Measurements from ENCODE around the gene PTPRZ1. TPM values are rescaled to one million over a fixed set of nuclear protein-coding genes. Genes with fewer than 3 reads are reported as not detected.

Gene PTPRZ1
- total and polyA plus RNA-seq, 2 of the 13 experiments (the other 11 are each of a cell fraction or from before 2014, with no cell fraction given): not detected

DNA sequence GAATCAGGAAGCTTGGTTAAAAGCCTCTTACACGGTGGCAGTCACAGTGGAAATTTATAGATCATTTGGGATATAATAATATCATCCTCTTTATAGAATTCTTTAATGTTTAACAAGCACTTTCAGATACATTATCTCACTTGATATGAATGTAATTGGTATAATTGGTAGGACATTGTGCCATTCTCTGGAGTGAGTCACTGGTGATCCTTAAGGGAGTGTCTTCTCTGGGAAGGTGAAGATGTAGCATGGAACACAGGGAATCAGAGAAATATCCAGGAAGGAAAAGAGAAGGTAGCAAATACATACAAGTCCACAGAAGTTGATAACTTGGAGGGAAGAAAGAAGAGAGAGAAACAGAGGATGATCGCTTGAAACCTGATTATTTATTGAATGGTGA is 9.8 kb downstream of the PTPRZ1 start:
- no peak overlapping the region for H3K9ac ChIP-seq (ENCODE audit: insufficient read depth, low read depth, low read length)
- FAIRE-seq (no peak), ATAC-seq (no peak), DNase-seq (ENCODE audit: low spot score) (no peak)
- no peaks in the 10 kb centered on the region for H3K36me3 ChIP-seq (replicated peaks in 1 of 2; ENCODE audit: control insufficient read depth in 1 of 2, insufficient read depth in 2 of 2, low read length in 2 of 2)
- H3K9me3 ChIP-seq (ENCODE audit: low read length): no peaks in the 10 kb centered on the region
- H3K27ac ChIP-seq (ENCODE audit: extremely low read length, insufficient read depth, low read length): no peak overlapping the region
- WGBS (ENCODE audit: low lambda C conversion rate): 3% methylated on average over 2 of the region's 2 CpGs
- no peaks in the 10 kb centered on the region for H3K79me2 ChIP-seq (ENCODE audit: insufficient read depth, low read length)
- no peak overlapping the region for H3K4me2 ChIP-seq (ENCODE audit: low read depth, low read length)
- no TSS peak for BruUV-seq (replicated peaks)
- H2AFZ ChIP-seq (ENCODE audit: low read length): no peak overlapping the region
- in situ Hi-C loops (cut with HindIII; ENCODE audit: extremely low pct_ligation_motif_present, low pct_unique_long_range_greater_than_20kb): no loop called here
- no peak overlapping the region for H3K4me3 ChIP-seq (replicated peaks in 1 of 3; ENCODE audit: insufficient read depth in 1 of 3, low read depth in 2 of 3, low read length in 3 of 3)
- 0 out of 5 replicates have a peak, but pooled peaks cover 0 to 6% of the 10 kb centered on the region in 2 experiments for H3K27me3 ChIP-seq (ENCODE audit: control insufficient read depth in 1 of 2, insufficient read depth in 2 of 2, low read length in 2 of 2)
- no peaks in the 10 kb centered on the region for H4K20me1 ChIP-seq (ENCODE audit: insufficient read depth, low read length)
- intact Hi-C loops (cut with micrococcal nuclease; ENCODE audit: unreplicated experiment): no loop called here
- ChIA-PET CTCF (ENCODE audit: low intra/inter-chr PET ratio, low total read pairs) (no interaction called here), POLR2A (no interaction called here)
- no peaks in the 10 kb centered on the region for H3K4me1 ChIP-seq (ENCODE audit: insufficient read depth, low read length)
- TF ChIP-seq SATB2 (CRISPR knock-in tag; IDR thresholded peaks at IDR 0.05) (no peak), LRRFIP1 (CRISPR knock-in tag; conservative IDR thresholded peaks at IDR 0.05) (no peak), DZIP1 (CRISPR knock-in tag; IDR thresholded peaks at IDR 0.05) (no peak), ZNF510 (CRISPR knock-in tag; IDR thresholded peaks at IDR 0.05; ENCODE audit: low read depth) (no peak), RAD51 (IDR thresholded peaks at IDR 0.05; ENCODE audit: borderline replicate concordance) (no peak), ZNF556 (CRISPR knock-in tag; IDR thresholded peaks at IDR 0.05; ENCODE audit: borderline replicate concordance) (no peak), SMC3 (IDR thresholded peaks at IDR 0.05; ENCODE audit: low read length) (no peak), SSRP1 (CRISPR knock-in tag; IDR thresholded peaks at IDR 0.05) (no peak), ZNF276 (CRISPR knock-in tag; IDR thresholded peaks at IDR 0.05; ENCODE audit: low read depth) (no peak)
- TF ChIP-seq, protein P1, sequence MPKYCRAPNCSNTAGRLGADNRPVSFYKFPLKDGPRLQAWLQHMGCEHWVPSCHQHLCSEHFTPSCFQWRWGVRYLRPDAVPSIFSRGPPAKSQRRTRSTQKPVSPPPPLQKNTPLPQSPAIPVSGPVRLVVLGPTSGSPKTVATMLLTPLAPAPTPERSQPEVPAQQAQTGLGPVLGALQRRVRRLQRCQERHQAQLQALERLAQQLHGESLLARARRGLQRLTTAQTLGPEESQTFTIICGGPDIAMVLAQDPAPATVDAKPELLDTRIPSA (CRISPR knock-in tag; IDR thresholded peaks at IDR 0.05; ENCODE audit: borderline replicate concordance): no peak
- TF ChIP-seq, protein P2, sequence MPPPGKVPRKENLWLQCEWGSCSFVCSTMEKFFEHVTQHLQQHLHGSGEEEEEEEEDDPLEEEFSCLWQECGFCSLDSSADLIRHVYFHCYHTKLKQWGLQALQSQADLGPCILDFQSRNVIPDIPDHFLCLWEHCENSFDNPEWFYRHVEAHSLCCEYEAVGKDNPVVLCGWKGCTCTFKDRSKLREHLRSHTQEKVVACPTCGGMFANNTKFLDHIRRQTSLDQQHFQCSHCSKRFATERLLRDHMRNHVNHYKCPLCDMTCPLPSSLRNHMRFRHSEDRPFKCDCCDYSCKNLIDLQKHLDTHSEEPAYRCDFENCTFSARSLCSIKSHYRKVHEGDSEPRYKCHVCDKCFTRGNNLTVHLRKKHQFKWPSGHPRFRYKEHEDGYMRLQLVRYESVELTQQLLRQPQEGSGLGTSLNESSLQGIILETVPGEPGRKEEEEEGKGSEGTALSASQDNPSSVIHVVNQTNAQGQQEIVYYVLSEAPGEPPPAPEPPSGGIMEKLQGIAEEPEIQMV (CRISPR knock-in tag; IDR thresholded peaks at IDR 0.05; ENCODE audit: low read depth): no peak
